Measurements from ENCODE around the gene CDH4. TPM values are rescaled to one million over a fixed set of nuclear protein-coding genes. Genes with fewer than 3 reads are reported as not detected.

CDH4 gene
- total RNA-seq, 1 experiment from 2014 or later, result 5.3 TPM

DNA sequence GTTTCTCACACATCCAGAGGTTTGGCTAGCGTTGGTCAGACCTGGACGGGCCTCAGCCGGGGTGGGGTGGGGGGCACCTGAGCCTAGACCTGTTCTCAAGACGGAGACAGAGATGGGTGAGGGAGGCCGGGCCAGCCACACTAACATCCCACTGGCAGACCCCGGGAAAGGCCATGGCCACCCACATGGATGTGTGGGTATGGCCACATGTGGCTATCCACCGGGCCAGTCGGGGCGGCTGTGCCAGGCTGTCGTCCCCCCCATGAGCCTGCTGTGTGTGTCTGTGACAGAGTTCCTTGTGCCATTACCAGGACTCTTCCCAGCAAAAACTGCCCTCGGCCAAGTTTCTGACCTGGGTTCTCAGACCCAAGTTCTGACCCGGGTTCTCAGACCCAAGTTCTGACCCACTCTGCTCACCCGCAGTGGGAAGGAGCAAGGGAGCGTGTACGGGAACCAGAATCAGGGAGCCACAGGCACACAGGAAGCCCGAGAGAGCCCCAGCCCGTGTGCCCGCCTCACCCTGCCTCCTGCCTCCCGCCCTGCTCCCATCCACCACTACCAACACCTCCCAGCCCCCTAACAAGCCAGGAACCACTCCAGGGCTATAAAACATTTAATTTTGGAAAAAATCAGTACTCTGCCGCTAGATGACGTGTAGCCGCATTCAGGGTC lies 558.1 kb downstream of the CDH4 start:
- ChIA-PET POLR2A (no interaction called here), CTCF (no interaction called here)
- H3K27ac Mint-ChIP-seq, result no peak overlapping the region
- ATAC-seq (no peak), DNase-seq (ENCODE audit: low spot score) (peak; percentile 6)
- no peaks in the 10 kb centered on the region for H3K9me3 Mint-ChIP-seq
- no peak for TF ChIP-seq OVOL2 (CRISPR knock-in tag; IDR thresholded peaks at IDR 0.05; ENCODE audit: borderline replicate concordance)
- no peak for TF ChIP-seq EMX1 (CRISPR knock-in tag; IDR thresholded peaks at IDR 0.05)
- TF ChIP-seq, protein P1, sequence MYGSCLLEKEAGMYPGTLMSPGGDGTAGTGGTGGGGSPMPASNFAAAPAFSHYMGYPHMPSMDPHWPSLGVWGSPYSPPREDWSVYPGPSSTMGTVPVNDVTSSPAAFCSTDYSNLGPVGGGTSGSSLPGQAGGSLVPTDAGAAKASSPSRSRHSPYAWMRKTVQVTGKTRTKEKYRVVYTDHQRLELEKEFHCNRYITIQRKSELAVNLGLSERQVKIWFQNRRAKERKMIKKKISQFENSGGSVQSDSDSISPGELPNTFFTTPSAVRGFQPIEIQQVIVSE (CRISPR knock-in tag; IDR thresholded peaks at IDR 0.05; ENCODE audit: borderline replicate concordance), result no peak
- TF ChIP-seq, protein P2, sequence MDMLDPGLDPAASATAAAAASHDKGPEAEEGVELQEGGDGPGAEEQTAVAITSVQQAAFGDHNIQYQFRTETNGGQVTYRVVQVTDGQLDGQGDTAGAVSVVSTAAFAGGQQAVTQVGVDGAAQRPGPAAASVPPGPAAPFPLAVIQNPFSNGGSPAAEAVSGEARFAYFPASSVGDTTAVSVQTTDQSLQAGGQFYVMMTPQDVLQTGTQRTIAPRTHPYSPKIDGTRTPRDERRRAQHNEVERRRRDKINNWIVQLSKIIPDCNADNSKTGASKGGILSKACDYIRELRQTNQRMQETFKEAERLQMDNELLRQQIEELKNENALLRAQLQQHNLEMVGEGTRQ (CRISPR knock-in tag; IDR thresholded peaks at IDR 0.05), result no peak
- TF ChIP-seq, protein P3, sequence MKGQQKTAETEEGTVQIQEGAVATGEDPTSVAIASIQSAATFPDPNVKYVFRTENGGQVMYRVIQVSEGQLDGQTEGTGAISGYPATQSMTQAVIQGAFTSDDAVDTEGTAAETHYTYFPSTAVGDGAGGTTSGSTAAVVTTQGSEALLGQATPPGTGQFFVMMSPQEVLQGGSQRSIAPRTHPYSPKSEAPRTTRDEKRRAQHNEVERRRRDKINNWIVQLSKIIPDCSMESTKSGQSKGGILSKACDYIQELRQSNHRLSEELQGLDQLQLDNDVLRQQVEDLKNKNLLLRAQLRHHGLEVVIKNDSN (CRISPR knock-in tag; IDR thresholded peaks at IDR 0.05), result no peak
- no peak for TF ChIP-seq SP1 (CRISPR knock-in tag; conservative IDR thresholded peaks at IDR 0.05)
- TF ChIP-seq, protein P4, sequence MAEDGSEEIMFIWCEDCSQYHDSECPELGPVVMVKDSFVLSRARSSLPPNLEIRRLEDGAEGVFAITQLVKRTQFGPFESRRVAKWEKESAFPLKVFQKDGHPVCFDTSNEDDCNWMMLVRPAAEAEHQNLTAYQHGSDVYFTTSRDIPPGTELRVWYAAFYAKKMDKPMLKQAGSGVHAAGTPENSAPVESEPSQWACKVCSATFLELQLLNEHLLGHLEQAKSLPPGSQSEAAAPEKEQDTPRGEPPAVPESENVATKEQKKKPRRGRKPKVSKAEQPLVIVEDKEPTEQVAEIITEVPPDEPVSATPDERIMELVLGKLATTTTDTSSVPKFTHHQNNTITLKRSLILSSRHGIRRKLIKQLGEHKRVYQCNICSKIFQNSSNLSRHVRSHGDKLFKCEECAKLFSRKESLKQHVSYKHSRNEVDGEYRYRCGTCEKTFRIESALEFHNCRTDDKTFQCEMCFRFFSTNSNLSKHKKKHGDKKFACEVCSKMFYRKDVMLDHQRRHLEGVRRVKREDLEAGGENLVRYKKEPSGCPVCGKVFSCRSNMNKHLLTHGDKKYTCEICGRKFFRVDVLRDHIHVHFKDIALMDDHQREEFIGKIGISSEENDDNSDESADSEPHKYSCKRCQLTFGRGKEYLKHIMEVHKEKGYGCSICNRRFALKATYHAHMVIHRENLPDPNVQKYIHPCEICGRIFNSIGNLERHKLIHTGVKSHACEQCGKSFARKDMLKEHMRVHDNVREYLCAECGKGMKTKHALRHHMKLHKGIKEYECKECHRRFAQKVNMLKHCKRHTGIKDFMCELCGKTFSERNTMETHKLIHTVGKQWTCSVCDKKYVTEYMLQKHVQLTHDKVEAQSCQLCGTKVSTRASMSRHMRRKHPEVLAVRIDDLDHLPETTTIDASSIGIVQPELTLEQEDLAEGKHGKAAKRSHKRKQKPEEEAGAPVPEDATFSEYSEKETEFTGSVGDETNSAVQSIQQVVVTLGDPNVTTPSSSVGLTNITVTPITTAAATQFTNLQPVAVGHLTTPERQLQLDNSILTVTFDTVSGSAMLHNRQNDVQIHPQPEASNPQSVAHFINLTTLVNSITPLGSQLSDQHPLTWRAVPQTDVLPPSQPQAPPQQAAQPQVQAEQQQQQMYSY (CRISPR knock-in tag; IDR thresholded peaks at IDR 0.05), result no peak
- no peak for TF ChIP-seq FOXJ3 (CRISPR knock-in tag; IDR thresholded peaks at IDR 0.05; ENCODE audit: borderline replicate concordance)
- TF ChIP-seq, protein P5, sequence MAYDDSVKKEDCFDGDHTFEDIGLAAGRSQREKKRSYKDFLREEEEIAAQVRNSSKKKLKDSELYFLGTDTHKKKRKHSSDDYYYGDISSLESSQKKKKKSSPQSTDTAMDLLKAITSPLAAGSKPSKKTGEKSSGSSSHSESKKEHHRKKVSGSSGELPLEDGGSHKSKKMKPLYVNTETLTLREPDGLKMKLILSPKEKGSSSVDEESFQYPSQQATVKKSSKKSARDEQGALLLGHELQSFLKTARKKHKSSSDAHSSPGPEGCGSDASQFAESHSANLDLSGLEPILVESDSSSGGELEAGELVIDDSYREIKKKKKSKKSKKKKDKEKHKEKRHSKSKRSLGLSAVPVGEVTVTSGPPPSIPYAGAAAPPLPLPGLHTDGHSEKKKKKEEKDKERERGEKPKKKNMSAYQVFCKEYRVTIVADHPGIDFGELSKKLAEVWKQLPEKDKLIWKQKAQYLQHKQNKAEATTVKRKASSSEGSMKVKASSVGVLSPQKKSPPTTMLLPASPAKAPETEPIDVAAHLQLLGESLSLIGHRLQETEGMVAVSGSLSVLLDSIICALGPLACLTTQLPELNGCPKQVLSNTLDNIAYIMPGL (CRISPR knock-in tag; IDR thresholded peaks at IDR 0.05), result no peak
- TF ChIP-seq ELF4 (CRISPR knock-in tag; IDR thresholded peaks at IDR 0.05; ENCODE audit: low read depth), result no peak
- TF ChIP-seq, protein P6, sequence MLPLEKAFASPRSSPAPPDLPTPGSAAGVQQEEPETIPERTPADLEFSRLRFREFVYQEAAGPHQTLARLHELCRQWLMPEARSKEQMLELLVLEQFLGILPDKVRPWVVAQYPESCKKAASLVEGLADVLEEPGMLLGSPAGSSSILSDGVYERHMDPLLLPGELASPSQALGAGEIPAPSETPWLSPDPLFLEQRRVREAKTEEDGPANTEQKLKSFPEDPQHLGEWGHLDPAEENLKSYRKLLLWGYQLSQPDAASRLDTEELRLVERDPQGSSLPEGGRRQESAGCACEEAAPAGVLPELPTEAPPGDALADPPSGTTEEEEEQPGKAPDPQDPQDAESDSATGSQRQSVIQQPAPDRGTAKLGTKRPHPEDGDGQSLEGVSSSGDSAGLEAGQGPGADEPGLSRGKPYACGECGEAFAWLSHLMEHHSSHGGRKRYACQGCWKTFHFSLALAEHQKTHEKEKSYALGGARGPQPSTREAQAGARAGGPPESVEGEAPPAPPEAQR (CRISPR knock-in tag; IDR thresholded peaks at IDR 0.05), result no peak
- no peak overlapping the region for H3K4me3 Mint-ChIP-seq
- peaks cover 4% of the 10 kb centered on the region; the same call in 1 of the 2 replicates for H3K4me1 Mint-ChIP-seq
- H3K36me3 Mint-ChIP-seq, result no peaks in the 10 kb centered on the region
- H3K27me3 Mint-ChIP-seq (ENCODE audit: low read depth), result peaks cover 15% of the 10 kb centered on the region

DNA sequence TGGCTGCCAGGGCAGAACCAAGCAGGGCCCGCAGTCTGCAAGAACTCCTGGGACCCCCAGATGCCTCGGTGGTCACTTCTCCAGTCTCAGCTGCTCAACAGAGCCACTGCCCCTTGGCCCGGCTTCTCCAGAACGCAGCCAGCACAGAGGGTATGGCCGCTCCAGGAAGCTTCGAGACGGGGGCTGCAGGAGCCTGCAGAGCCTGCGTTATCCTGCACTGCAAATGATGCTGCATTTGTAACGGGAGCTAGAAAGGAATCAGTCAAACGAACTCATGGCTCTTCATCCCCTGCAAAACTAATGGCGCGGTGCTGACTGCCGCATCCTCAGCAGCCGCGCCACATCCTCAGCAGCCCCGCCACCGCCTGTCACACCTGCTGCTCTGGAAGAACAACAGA lies 558.7 kb downstream of the CDH4 start:
- Mint-ChIP-seq H3K9me3 (no peaks in the 10 kb centered on the region), H3K4me3 (no peak overlapping the region), H3K27ac (no peak overlapping the region), H3K36me3 (no peaks in the 10 kb centered on the region), H3K4me1 (peaks cover 4% of the 10 kb centered on the region; the same call in 1 of the 2 replicates), H3K27me3 (ENCODE audit: low read depth) (peaks cover 15% of the 10 kb centered on the region)
- ChIA-PET CTCF (interaction anchor here (1.6 kb wide), 1 partner anchor 86 kb away, joined by 6 read pairs; no protein-coding TSS in a partner anchor), POLR2A (no interaction called here)
- DNase-seq (ENCODE audit: low spot score) (no peak), ATAC-seq (no peak)
- TF ChIP-seq, protein P1 (CRISPR knock-in tag; IDR thresholded peaks at IDR 0.05; ENCODE audit: borderline replicate concordance), result no peak
- TF ChIP-seq TEAD4 (CRISPR knock-in tag; IDR thresholded peaks at IDR 0.05) (no peak), ZNF423 (CRISPR knock-in tag; IDR thresholded peaks at IDR 0.05) (no peak), ZNF416 (CRISPR knock-in tag; IDR thresholded peaks at IDR 0.05) (no peak), ZNF263 (CRISPR knock-in tag; IDR thresholded peaks at IDR 0.05; ENCODE audit: low read depth) (no peak)
- TF ChIP-seq, protein P2 (CRISPR knock-in tag; IDR thresholded peaks at IDR 0.05), result no peak
